ENCODE measurements around the gene G6PD. TPM values are rescaled to one million over a fixed set of nuclear protein-coding genes. Genes with fewer than 3 reads are reported as not detected.

Gene G6PD
- total and polyA plus RNA-seq, 7 donors: 3.2 to 9.1 (median 6.7) TPM

DNA sequence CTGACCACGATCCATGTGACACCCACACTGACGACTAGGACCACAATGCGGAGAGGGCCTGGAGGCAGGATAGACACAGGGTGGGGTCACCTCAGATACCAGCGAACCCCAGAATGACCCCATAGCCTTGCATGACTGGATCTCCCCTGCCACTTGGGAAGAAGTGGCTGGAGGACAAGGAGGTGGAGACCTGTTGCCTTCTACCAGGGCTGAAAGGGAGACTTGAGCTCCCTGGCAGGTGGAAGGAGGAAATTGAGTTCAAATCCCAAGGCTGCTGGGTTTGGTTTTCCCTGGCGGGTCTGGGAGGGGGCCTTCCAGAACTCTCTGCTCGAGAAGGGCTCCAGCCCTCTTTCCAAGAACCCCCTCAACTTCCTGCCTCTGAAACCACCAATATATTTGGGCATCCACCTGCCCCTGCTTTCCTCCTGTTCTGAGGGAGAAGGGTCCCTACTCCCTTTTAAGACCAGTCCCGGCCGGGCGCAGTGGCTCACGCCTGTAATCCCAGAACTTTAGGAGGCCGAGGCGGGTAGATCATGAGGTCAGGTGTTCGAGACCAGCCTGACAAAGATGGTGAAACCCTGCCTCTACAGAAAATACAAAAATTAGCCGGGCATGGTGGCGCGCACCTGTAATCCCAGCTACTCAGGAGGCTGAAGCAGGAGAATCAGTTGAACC, 33.6 kb downstream of the G6PD start:
- Histone ChIP-seq H3K27me3 (ENCODE audit: insufficient read depth in 3 of 3, low read length in 2 of 3) (no peaks in the 10 kb centered on the region), H3K27ac (no peak overlapping the region), H3K4me1 (no peaks in the 10 kb centered on the region), H3K36me3 (ENCODE audit: insufficient read depth in 1 of 2, low read depth in 1 of 2) (peaks cover 0 to 4% of the 10 kb centered on the region in 2 donors), H3K4me3 (no peak overlapping the region), H3K9me3 (no peaks in the 10 kb centered on the region)
- WGBS, 3 donors: 90 to 95% (median 92%) methylated on average over 16 of the region's 16 CpGs
- TF ChIP-seq, protein P1, sequence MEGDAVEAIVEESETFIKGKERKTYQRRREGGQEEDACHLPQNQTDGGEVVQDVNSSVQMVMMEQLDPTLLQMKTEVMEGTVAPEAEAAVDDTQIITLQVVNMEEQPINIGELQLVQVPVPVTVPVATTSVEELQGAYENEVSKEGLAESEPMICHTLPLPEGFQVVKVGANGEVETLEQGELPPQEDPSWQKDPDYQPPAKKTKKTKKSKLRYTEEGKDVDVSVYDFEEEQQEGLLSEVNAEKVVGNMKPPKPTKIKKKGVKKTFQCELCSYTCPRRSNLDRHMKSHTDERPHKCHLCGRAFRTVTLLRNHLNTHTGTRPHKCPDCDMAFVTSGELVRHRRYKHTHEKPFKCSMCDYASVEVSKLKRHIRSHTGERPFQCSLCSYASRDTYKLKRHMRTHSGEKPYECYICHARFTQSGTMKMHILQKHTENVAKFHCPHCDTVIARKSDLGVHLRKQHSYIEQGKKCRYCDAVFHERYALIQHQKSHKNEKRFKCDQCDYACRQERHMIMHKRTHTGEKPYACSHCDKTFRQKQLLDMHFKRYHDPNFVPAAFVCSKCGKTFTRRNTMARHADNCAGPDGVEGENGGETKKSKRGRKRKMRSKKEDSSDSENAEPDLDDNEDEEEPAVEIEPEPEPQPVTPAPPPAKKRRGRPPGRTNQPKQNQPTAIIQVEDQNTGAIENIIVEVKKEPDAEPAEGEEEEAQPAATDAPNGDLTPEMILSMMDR (IDR thresholded peaks at IDR 0.05): no peak
- no peak for ATAC-seq
- no peak for DNase-seq
- intact Hi-C loops (cut with DNase I): no loop called here

DNA sequence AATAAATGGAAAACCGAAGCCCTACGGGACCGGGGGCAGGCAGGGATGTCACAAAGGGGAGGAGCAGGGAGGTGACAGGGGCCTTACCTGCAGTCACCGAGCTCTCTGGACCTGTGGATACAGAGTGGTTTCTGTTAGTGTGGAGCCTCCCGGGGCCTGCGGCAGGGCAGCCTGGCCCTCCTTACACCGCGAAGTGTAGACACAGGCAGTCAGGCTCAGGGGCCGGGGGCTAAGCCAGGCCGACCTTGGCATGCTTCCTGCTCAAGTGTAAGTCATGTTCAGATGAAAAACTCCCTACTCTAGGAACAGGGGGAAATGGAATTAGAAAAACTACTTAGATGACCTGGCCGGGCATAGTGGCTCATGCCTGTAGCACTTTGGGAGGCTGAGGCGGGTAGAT, 34.9 kb downstream of the G6PD start:
- ATAC-seq: no peak
- DNase-seq: no peak
- peaks cover 0 to 11% of the 10 kb centered on the region in 2 donors for H3K36me3 ChIP-seq (ENCODE audit: insufficient read depth in 1 of 2, low read depth in 1 of 2)
- intact Hi-C loops (cut with DNase I): no loop called here
- H3K4me1 ChIP-seq: no peaks in the 10 kb centered on the region
- H3K9me3 ChIP-seq: no peaks in the 10 kb centered on the region
- H3K27me3 ChIP-seq (ENCODE audit: insufficient read depth in 3 of 3, low read length in 2 of 3): no peaks in the 10 kb centered on the region
- no peak overlapping the region for H3K27ac ChIP-seq
- no peak overlapping the region for H3K4me3 ChIP-seq
- WGBS, 3 donors: 79 to 85% (median 80%) methylated on average over 11 to 12 of the region's 12 CpGs
- TF ChIP-seq, protein P1 (IDR thresholded peaks at IDR 0.05): no peak

DNA sequence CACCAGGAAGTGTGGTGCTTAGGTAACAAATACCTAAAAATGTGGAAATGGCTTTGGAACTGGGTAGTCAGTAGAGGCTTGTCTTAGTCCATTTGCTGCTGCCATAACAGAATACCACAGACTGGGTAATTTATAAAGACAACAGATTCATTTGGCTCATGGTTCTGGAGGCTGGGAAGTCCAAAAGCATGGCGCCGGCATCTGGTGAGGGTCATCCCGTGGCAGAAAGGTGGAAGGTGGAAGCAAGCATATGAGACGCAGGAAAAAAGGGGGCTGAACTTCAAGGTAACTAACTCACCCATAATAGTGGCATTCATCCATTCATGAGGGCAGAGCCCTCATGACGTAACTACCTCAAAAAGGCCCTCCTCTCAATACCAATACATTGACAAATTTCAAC, 37.2 kb downstream of the G6PD start:
- no peaks in the 10 kb centered on the region for H3K27me3 ChIP-seq (ENCODE audit: insufficient read depth in 3 of 3, low read length in 2 of 3)
- peaks cover 0 to 27% of the 10 kb centered on the region in 2 donors for H3K36me3 ChIP-seq (ENCODE audit: insufficient read depth in 1 of 2, low read depth in 1 of 2)
- no peaks in the 10 kb centered on the region for H3K4me1 ChIP-seq
- H3K9me3 ChIP-seq: no peaks in the 10 kb centered on the region
- no peak for DNase-seq
- ATAC-seq: no peak
- no peak overlapping the region for H3K4me3 ChIP-seq
- 89 to 100% (median 99%) methylated on average over 5 of the region's 5 CpGs for WGBS, 3 donors
- intact Hi-C loops (cut with DNase I): no loop called here
- TF ChIP-seq, protein P1 (IDR thresholded peaks at IDR 0.05): no peak
- no peak overlapping the region for H3K27ac ChIP-seq

DNA sequence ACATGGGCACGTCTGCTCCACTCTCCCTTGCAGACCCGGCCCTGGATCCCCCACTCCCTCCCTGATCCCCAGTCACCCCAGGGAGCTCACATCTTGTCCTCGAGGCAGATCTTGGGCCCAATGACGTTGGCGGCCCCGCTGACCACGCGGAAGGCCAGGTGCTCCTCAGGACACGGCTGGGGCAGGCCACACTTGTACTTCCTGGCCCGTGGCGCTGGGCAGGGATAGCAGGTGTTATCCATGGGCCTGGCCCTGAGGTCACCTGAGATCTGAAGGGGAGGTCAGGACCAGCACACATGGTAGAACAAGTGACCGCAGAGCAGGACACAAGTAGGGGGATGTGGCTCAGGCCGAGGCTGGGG, 38.3 kb downstream of the G6PD start:
- intact Hi-C loops (cut with DNase I): no loop called here
- Histone ChIP-seq H3K36me3 (ENCODE audit: insufficient read depth in 1 of 2, low read depth in 1 of 2) (peaks cover 0 to 27% of the 10 kb centered on the region in 2 donors), H3K27me3 (ENCODE audit: insufficient read depth in 3 of 3, low read length in 2 of 3) (no peaks in the 10 kb centered on the region), H3K4me3 (no peak overlapping the region), H3K27ac (no peak overlapping the region), H3K4me1 (no peaks in the 10 kb centered on the region), H3K9me3 (no peaks in the 10 kb centered on the region)
- 82 to 91% (median 86%) methylated on average over 9 to 13 of the region's 13 CpGs for WGBS, 3 donors
- DNase-seq (no peak), ATAC-seq (no peak)
- TF ChIP-seq, protein P1 (IDR thresholded peaks at IDR 0.05): no peak
